Islet of Langerhans (tissue), 1 donor: Measurements from ENCODE around the gene MRPS11.
"Not testable (repeated sequence)": the region's sequence is repeated elsewhere in the genome, so short reads cannot be mapped to it uniquely, and the experiment has no call there.

Experiments used
- FAIRE-seq: peaks from one replicate; lab custom pipeline; 2011; peaks lifted over from hg19 to GRCh38; lab: Jason Lieb, UNC

MRPS11 gene

DNA sequence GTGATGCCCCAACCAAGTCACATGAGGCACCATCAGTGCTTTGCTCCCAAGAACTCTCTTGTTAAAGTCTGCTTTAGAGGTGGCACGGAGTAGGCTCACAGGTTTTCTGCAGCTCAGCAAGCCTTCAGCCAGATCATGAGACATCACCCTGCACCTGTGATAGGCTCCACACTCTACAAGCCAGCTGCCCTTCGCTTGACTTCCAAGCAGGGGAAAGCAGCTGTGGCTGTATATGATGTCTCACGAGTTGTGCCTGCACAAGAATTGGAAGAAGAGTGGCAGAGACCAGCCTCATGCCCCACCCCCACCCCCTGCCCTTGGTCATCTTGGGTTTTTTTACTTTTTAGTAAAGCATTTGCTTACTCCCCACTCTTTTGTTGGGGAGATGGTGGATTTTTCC, 22.5 kb downstream of the MRPS11 start:
- FAIRE-seq = no peak

DNA sequence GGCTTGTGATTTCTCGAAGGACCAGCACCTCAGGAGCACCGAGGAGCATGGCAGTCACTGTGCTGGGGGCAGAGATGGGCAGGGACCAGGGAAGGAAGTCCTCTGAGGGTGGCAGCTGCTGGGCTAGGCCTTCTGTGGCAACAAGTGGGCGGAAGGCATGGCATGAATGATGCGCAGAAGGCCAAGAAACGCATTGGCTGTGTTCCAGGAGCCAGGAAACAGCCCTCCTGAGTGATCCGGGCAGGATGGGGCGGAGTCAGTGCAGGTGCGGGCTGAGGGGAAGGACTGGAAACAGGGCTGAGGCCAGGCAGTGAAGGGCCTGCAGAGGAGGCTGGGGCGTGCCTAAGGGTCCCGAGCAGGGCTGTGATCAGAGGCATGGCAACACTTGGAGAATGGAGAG, 23.6 kb downstream of the MRPS11 start:
- FAIRE-seq = no peak

DNA sequence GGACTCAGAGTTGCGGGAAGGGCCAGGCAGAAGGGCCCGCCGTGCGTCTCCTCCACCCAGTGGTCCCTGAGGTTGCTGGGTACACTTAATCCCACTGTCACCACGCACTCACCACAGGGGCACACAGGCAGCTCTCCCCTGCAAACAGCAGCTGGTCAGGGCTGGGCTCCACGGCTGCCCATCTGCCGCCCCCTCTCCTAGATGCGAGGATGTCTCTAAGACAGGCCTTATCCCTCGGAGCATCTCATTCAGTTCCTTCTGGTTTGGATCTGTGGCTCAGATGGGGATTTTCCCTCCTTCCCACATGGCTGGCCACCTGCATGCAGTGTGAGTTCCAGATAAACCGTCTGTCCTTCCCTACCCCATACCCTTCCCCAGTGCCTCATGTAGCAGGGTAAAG, 26.3 kb downstream of the MRPS11 start:
- FAIRE-seq = no peak

- FAIRE-seq = no peak
Measured at GRCh38 chr15:88497109-88497765, 29.7 kb downstream of the MRPS11 start.

DNA sequence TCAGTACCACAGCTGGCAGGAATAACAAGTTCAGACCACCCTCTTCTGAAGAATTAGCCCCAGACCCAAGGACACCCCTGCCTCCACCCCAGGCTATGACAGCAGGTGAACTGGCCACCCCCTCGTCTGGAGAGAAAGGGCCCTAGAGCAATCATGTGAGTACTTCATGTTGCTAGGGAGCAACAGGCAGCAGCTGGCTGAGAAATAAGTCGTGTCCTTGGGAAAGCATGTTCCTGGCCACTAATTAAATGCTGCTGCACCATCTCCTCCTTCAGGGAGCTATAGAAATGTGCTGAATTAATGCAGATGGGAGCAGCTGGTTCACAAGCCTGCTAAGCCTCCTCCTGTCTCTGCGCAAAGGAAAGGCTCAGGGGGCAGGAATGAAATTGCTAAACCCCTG, 31.5 kb downstream of the MRPS11 start:
- FAIRE-seq = no peak

DNA sequence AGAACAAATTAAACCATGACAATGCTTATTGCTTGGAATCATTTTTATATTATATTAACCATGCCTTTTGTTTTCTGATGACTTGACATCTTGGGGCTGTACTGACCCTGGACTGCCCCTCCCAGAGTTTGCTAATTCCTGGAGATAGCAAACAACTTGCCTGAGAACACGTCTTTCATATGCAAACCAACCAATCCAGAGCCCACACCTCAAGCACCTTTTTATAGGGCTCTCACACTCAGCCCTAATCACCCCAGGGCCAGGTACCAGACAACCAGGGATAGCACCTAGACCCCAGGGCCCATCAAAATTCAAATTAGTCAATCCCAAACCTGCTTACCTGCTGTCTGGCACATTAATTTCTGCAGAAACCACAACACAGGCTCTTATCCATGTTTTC, 36.9 kb downstream of the MRPS11 start:
- FAIRE-seq = no peak

- FAIRE-seq = no peak
Measured at GRCh38 chr15:88505721-88506120, 38.2 kb downstream of the MRPS11 start.

DNA sequence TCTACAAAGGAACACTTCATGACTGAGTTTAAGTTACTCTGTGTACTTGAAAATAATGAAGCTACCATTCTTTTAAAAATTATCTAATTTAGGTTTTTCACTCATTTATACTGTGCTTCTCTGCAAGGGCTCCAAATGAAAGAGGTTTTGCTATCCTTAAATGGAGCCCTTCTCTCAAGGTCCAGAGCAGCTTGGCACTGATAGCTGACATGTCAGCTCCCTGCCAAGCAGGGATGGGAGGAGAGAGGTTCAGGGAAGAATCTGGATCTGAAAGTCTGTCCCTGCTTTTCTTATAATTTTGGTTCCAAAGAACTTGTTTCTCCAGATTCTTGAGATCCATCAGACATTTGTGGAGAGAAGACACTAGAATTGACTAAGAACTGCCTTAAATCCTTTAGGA, 39.1 kb downstream of the MRPS11 start:
- no peak for FAIRE-seq

- FAIRE-seq = no peak
Measured at GRCh38 chr15:88509321-88509720, 41.8 kb downstream of the MRPS11 start.

DNA sequence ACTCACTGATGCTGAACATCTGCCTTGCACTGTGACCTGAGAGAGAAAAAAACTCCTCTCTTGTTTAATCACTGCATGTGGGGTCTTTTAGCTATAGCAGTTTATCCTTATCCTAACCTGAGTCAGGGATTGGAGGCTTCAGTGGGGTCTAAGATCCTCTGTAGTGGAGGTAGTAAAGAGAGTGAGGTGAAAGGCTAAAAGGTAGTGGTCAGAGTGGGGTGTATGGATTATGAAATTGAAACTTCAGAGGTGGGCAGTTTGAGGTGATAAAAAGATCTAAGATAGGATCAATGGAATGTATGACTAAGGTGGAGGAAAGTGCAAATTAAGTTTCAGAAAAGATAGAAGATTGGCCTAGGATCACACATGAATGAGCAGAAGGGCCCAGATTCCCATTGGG, 42.5 kb downstream of the MRPS11 start:
- no peak for FAIRE-seq

DNA sequence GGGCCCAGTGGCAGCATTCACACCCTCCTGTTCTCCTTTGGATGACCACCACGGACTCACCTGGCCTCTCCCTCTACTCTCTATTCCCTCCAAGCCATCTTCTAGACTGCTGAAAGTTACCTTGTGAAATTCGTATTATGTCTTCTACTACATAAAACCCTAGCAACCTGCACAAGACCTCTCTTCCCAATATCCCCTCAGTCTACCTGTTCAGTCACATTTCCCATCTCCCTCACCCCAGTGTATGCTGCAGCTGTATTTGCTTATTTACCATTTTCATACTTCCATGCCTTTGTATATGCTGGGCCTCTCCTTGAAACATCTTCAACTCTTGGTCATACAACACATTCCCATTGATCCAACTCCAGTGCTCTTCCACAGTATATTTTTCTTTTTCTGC, 43.7 kb downstream of the MRPS11 start:
- FAIRE-seq = no peak

DNA sequence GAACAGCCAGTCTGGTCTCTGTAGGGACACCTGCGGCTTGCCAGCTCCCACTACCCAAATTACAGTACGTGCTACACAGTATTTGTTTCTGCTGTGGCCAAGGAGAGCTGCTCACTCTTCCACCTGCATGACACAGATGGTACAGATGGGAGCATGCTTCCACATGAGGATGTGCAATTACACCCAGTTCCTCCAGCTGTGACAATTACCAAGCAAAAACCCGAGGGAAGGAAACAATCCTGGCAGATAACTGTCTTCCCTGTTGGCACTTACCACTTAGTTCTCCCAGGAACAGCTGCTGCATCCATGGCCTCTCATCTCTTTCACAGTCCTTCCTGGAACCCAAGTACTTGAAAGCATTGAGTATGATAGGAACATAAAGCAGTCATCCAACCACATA, 44.6 kb downstream of the MRPS11 start:
- no peak for FAIRE-seq

- no peak for FAIRE-seq
Measured at GRCh38 chr15:88512601-88513000, 45.1 kb downstream of the MRPS11 start.

GRCh38 chr15:88513195-88513594, 45.7 kb downstream of the MRPS11 start:
- no peak for FAIRE-seq

DNA sequence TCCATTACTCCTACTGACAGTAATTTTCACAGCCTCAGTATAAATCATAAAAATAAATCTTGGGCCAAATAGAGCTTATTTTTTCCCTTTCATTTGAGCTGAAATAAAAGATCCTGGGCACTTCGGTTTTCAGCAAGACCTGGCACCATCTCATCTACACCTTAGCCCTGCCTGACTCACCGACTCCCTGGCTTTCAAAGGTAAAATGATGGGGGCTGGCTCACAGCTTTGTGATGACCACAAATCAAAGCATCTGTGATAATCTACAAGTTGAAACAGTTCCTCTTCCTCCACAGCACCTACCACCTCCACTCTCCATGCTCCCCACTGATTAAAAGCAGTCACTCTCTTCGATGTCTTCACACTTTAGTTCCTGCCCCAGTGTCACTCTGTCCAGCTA, 51.4 kb downstream of the MRPS11 start:
- FAIRE-seq = no peak

- not testable (repeated sequence) for FAIRE-seq
Measured at GRCh38 chr15:88524094-88524493, 56.6 kb downstream of the MRPS11 start.

- FAIRE-seq = no peak
Measured at GRCh38 chr15:88525418-88525817, 57.9 kb downstream of the MRPS11 start.

GRCh38 chr15:88526247-88526879, 58.9 kb downstream of the MRPS11 start:
- FAIRE-seq = no peak

- FAIRE-seq = peak; percentile 53
Measured at GRCh38 chr15:88529021-88529630, 61.6 kb downstream of the MRPS11 start.
